Neutrophil (primary cell): ENCODE data around the gene POFUT2.

ENCODE experiments used
- H3K27ac ChIP-seq: fragments of 200-600 bp; sonication (generic); 2 replicates; pipeline ENCODE4 v1.5.1; 2016; ENCODE audit warnings: mild to moderate bottlenecking, moderate library complexity
- H3K27me3 ChIP-seq: fragments of 200-600 bp; sonication (generic); 2 replicates; pipeline ENCODE4 v1.6.0; 2016; ENCODE audit warnings: mild to moderate bottlenecking
- H3K36me3 ChIP-seq: fragments of 200-600 bp; sonication (generic); 2 replicates; pipeline ENCODE4 v1.5.1; 2017
- H3K4me1 ChIP-seq, 2 experiments: fragments of 200-600 bp in 1 of 2; sonication (generic) in 1 of 2; 1 replicate in 1 of 2; 2 replicates in 1 of 2; pipeline versions ENCODE4 v1.5.1 to v1.6.1; 2013 to 2016; ENCODE audit warnings: low read depth in 1 of 2, low read length in 1 of 2, mild to moderate bottlenecking in 1 of 2, moderate library complexity in 1 of 2; ENCODE audit not compliant: control insufficient read depth in 1 of 2, insufficient read depth in 1 of 2
- H3K4me3 ChIP-seq, 2 experiments: fragments of 200-600 bp in 1 of 2; sonication (generic) in 1 of 2; 1 replicate in 1 of 2; 2 replicates in 1 of 2; pipeline ENCODE4 v1.5.1; 2013 to 2016; ENCODE audit warnings: low read depth in 1 of 2, low read length in 1 of 2, mild to moderate bottlenecking in 1 of 2, moderate library complexity in 1 of 2
- H3K9me3 ChIP-seq: fragments of 200-600 bp; sonication (generic); 2 replicates; pipeline ENCODE4 v1.5.1; 2016
- CTCF ChIP-seq: fragments of 200-600 bp; sonication (generic); IDR thresholded peaks from 2 replicates; pipeline ENCODE4 v1.5.1; 2016; ENCODE audit warnings: antibody characterized with exemption

Gene POFUT2

GRCh38 chr21:45295576-45296365, 8.1 kb upstream of the POFUT2 start:
- Histone ChIP-seq H3K4me3 (no peak overlapping the region), H3K9me3 (no peaks in the 10 kb centered on the region), H3K27ac (no peak overlapping the region), H3K27me3 (peaks cover 21% of the 10 kb centered on the region), H3K4me1 (peaks cover 7 to 8% of the 10 kb centered on the region in 2 experiments), H3K36me3 (no peaks in the 10 kb centered on the region)
- TF ChIP-seq CTCF, result no peak

- no peaks in the 10 kb centered on the region for H3K9me3 ChIP-seq
- peaks cover 21% of the 10 kb centered on the region for H3K27me3 ChIP-seq
- H3K36me3 ChIP-seq, result no peaks in the 10 kb centered on the region
- no peak overlapping the region for H3K4me3 ChIP-seq
- no peak for TF ChIP-seq CTCF
- H3K4me1 ChIP-seq, result peaks cover 7 to 8% of the 10 kb centered on the region in 2 experiments
- no peak overlapping the region for H3K27ac ChIP-seq
Measured at GRCh38 chr21:45294509-45295291, 7.0 kb upstream of the POFUT2 start.

GRCh38 chr21:45293726-45294401, 6.2 kb upstream of the POFUT2 start:
- no peak for TF ChIP-seq CTCF
- Histone ChIP-seq H3K9me3 (no peaks in the 10 kb centered on the region), H3K36me3 (no peaks in the 10 kb centered on the region), H3K4me1 (peaks cover 7 to 8% of the 10 kb centered on the region in 2 experiments), H3K27me3 (peaks cover 21% of the 10 kb centered on the region), H3K4me3 (no peak overlapping the region), H3K27ac (no peak overlapping the region)

- no peak overlapping the region for H3K4me3 ChIP-seq
- no peaks in the 10 kb centered on the region for H3K36me3 ChIP-seq
- no peak overlapping the region for H3K27ac ChIP-seq
- no peaks in the 10 kb centered on the region for H3K9me3 ChIP-seq
- H3K27me3 ChIP-seq, result peaks cover 21% of the 10 kb centered on the region
- H3K4me1 ChIP-seq, result peaks cover 11 to 13% of the 10 kb centered on the region in 2 experiments
- TF ChIP-seq CTCF, result no peak
Measured at GRCh38 chr21:45293220-45293725, 5.6 kb upstream of the POFUT2 start.

GRCh38 chr21:45292399-45293219, 4.9 kb upstream of the POFUT2 start:
- no peak overlapping the region for H3K4me3 ChIP-seq
- H3K9me3 ChIP-seq, result no peaks in the 10 kb centered on the region
- H3K4me1 ChIP-seq, result peaks cover 12 to 18% of the 10 kb centered on the region in 2 experiments
- H3K27ac ChIP-seq, result no peak overlapping the region
- peaks cover 21% of the 10 kb centered on the region for H3K27me3 ChIP-seq
- TF ChIP-seq CTCF, result peak; percentile 78
- H3K36me3 ChIP-seq, result no peaks in the 10 kb centered on the region
